ENCODE results near the gene CASQ1.

Gene CASQ1

GRCh38 chr1:160189649-160190625, at the start of gene CASQ1:
Gene CASQ1 (plus strand): TSS chr1:160190575. CDS start chr1:160190752, 177 bp downstream.
- DNase-seq = peak; percentile 80

DNA sequence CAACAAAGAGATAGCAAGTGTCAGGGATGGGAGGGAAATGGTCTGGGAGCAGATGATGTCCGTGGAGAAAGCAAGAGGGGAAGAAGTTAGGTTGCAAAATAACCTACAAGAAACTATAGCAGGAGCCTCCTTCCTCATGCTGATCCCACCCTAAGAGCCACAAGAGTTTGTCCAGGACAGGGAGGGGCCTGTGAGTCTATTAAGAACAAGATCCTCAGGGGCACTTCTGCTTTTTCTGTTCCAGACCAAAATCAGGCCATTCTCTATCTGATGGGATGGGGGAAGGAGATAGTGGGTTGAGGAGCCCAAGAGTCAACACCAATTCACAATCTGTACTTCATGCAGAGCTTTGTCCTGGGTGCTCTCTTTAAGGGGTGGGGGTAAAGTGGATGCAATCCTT, 46.7 kb upstream of the CASQ1 start:
- DNase-seq = no peak

DNA sequence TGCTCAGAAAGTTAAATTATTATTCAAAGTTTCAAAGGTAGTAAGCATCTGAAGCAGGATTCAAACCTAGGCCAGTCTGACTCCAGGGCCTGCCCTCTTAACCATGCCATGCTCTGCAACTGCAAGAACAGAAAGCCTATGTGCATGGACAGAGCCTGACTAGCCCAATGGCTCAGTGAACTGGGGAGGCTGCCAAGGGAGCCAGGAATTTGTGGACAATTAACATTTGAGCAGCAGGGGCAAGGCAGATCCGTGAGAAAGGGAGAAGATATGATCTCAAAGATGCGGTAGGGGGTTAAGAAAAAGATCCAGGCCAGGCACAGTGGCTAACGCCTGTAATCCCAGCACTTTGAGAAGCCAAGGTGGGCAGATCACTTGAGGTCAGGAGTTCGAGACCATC, 45.5 kb upstream of the CASQ1 start:
- DNase-seq = peak; percentile 35

DNA sequence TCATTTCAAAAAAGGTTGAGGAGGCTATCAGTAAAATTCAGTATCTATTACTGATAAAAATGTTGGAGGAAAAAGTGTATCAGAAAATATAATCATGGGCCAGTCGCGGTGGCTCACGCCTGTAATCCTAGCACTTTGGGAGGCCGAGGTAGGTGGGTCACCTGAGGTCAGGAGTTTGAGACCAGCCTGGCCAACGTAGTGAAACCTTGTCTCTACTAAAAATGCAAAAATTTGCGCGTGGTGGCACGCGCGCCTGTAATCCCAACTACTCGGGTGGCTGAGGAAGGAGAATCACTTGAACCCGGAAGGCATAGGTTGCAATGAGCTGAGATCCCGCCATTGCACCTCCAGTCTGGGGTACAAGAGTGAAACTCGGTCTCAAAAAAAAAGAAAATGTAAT, 44.3 kb upstream of the CASQ1 start:
- no peak for DNase-seq

DNA sequence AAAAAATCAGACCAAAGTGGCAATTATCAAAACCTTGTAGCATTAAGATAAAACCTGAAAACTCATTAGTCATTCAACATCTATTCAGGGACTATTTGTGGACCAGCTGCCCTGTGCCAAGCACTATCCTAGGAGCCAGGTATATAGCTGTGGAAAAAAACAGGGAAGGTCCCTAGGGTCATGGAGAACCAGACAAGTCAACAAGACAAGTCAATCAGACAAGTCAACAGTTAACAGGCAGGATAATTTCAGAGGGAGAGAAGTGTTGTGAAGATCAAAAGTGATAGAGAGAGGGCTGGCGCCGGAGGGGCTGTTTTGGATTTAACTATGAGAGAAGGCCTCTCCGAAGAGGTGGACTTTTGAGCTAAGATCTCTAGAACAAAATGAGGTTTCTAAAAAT, 42.3 kb upstream of the CASQ1 start:
- peak; percentile 61 for DNase-seq

GRCh38 chr1:160149233-160149632, 41.1 kb upstream of the CASQ1 start:
- DNase-seq = no peak

DNA sequence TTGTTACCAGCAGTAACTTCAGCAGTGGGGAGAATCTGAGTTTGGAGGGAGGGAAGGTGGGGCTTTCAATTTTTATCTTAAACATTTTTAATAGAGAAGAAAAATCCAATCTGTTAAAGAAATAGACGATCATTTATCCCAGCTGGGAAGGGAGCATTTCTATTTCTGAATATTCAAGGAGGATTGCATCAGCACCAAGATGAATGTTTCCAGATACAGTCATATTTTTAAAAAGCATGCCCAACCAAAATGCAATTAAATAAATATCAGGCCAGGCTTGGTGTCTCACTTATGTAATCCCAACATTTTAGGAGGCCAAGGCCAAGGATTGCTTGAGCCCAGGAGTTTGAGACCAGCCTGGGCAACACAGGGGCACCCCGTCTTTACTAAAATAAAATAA, 40.7 kb upstream of the CASQ1 start:
- no peak for DNase-seq

DNA sequence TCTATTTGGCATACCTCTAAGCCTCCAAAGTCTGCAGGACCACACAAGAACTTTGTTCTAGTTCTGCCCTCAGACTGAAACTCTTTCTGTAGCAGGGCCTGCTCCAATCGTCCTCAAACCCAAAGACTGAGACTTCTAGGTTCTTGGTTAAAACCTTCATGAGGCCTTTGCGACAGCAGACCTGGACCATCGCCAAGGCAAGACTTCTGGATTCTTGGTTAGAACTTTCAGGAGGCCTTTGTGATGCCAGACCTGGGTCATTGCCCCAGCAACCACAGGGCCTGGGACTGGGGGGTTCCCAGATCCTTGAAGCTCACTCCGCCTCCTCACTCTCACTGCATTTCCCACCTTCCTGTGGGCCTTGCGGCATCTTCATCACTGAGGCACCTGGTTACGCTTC, 39.1 kb upstream of the CASQ1 start, which contains the start of gene ATP1A4:
TSS of gene ATP1A4 (plus strand) at position 301 of the 400 bp plus-strand sequence. CDS start 438 bp downstream, outside the sequence.
- no peak for DNase-seq

DNA sequence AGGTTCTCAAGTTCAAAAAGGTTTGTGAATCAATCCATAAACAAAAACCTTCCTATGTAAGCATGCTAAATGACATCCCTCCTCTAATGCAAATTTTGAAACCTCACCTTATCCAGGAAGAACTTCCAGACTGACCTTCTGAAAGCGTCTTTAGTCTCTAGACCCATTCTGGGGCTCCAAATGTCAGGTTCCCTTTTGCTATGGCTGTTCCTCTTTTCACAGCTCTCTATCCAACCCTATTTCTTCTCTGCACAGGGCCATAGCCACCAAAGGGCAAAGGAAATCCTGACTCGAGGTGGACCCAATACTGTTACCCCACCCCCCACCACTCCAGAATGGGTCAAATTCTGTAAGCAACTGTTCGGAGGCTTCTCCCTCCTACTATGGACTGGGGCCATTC, 35.6 kb upstream of the CASQ1 start:
- no peak for DNase-seq

GRCh38 chr1:160156361-160156760, 34.0 kb upstream of the CASQ1 start:
- no peak for DNase-seq

- DNase-seq = no peak
These were observed 33.2 kb upstream of the CASQ1 start for GRCh38 chr1:160157174-160157573.

DNA sequence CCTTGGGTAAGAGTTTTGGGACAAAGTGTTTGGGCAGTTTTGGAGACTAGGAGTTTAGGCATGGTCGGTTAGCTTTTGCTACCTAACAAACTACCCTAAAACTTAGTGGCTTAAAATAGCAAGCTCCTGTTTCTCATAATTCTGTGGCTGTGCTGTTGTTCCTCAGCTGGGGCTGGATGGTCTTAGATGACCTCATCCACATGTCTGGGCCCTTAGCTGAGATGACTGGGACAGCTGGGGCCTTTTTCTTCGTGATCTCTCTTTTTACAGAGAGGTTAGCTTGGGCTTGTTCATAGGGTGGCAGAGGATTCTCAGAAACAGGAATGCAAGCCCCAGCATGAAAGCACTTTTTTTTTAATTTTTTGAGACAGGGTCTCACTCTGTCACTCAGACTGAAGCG, 32.3 kb upstream of the CASQ1 start:
- no peak for DNase-seq

DNA sequence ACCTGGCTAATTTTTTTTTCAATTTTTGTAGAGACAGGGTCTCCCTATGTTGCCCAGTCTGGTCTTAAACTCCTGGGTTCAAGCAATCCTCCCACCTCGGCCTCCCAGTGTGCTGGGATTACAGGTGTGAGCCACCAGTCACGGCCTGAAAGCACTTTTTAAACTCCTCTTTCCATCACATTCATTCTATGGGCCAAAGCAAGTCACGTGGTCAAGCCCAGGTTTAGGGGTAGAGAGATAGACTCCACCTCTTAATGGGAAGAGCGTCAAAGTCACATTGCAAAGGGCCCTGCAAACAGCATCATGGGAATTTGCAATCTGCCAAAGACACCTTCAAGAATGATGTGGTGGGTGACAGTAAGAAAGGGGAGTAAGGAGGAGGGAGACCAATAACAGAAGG, 31.8 kb upstream of the CASQ1 start:
- no peak for DNase-seq

GRCh38 chr1:160159846-160160245, 30.5 kb upstream of the CASQ1 start:
- DNase-seq = no peak

- DNase-seq = peak; percentile 59
These were observed 28.2 kb upstream of the CASQ1 start for GRCh38 chr1:160161965-160162705.

- DNase-seq = no peak
These were observed 27.4 kb upstream of the CASQ1 start for GRCh38 chr1:160162931-160163330.

DNA sequence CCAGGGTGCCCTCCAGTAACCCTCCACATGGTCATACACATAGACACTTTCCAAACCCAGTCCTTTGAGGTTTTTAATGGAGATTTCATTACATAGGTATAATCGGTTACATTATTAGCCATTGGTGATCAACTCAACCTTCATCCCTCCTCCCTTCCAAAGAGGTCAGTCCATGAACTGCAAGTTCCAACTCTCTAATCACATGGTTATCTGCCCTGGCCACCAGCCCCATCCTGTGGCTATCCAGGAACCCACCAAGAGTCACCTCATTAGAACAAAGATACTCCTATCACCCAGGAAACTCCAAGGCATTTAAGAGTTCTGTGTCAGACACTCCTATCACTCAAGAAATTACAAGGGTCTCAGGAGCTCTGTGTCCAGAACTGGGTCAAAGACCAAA, 26.8 kb upstream of the CASQ1 start:
- DNase-seq = no peak

DNA sequence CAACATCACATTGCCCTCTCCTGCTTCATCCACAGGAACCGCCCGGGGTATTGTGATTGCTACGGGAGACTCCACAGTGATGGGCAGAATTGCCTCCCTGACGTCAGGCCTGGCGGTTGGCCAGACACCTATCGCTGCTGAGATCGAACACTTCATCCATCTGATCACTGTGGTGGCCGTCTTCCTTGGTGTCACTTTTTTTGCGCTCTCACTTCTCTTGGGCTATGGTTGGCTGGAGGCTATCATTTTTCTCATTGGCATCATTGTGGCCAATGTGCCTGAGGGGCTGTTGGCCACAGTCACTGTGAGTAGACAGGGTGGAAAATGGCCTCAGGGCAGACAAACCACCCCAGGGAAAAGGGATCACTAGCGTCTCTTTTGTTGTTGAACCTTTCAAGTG, 26.3 kb upstream of the CASQ1 start:
- peak; percentile 54 for DNase-seq

DNA sequence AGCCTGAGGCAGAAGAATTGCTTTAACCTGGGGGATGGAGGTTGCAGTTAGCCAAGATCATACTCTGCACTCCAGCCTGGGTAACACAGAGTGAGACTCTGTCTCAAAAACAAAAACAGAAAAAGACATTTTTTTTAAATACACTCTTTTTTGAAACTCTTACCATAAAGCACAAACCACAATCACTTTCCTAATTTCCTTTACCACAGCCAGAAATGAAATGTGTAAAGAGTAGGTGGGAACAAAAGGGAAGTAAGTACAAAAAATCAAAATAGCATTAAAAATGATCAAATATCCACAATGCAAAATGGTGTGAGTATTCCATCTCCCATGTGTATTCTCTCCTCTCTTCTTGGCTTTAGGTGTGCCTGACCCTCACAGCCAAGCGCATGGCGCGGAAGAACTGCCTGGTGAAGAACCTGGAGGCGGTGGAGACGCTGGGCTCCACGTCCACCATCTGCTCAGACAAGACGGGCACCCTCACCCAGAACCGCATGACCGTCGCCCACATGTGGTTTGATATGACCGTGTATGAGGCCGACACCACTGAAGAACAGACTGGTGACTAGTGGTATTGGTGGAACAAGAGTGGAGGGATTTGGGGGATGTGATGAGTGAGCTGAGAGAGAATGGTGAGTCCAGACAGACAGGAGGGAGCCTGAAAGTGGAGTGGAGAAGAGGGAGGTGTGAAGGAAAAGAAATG, 24.1 kb upstream of the CASQ1 start:
- DNase-seq = no peak

DNA sequence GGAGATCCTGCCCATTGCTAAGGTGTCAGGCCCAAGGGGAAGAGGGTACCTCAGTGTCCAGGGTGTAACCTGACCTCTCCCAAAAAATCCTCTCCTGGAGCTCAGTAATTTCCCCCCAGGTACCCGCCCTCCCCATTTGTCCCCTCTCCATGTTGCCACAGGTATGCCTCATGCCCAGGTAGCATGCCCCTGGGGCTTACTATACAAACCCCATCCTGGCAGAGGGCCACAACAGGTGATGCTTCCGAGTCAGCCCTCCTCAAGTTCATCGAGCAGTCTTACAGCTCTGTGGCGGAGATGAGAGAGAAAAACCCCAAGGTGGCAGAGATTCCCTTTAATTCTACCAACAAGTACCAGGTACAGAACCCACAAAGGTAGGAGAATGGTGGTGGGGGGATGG, 23.3 kb upstream of the CASQ1 start:
- peak; percentile 89 for DNase-seq

DNA sequence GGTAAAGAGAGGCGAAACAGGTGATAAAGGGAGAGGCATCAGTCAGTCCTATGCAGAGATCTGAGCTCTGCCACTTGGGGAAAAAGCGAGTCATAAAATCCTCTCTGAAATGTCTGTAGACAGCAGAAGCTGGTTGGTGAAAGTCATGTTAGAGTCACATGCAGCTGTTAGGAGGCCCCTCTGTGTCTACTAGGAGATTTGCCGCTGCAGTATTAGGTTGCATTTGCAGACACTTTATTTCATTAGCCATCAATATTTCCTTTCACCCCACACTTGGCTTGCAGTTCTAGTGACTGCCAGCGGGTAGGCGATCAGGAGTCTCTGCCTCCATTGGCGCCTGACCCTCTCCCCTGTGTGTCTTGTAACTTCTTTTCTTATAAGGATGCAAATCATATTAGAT, 22.8 kb upstream of the CASQ1 start:
- DNase-seq = peak; percentile 56

GRCh38 chr1:160168016-160168415, 22.4 kb upstream of the CASQ1 start:
- peak; percentile 80 for DNase-seq

All from NCI-H69 (cell line).